CD4-positive, alpha-beta T cell treated with Interleukin-1 beta for 1 hour (primary cell): Measurements from ENCODE around the gene USH1G.
"Not testable (repeated sequence)": the region's sequence is repeated elsewhere in the genome, so short reads cannot be mapped to it uniquely, and the experiment has no call there.

Source experiments
- DNase-seq, 2 donors: peaks; one replicate each; pipeline ENCODE4 v3.0.0-alpha.2; 2020 to 2022

The USH1G gene

GRCh38 chr17:74873037-74873873 is 49.8 kb downstream of the USH1G start:
- peak; percentile 99 to 100 for DNase-seq

- DNase-seq: no peak
These were observed 50.6 kb downstream of the USH1G start, which contains the start of gene FDXR for GRCh38 chr17:74872313-74873036. TSS of gene FDXR (minus strand) at chr17:74872994. CDS start at chr17:74872944, 50 bp downstream.

GRCh38 chr17:74871356-74872076 is 51.5 kb downstream of the USH1G start:
- no peak for DNase-seq

GRCh38 chr17:74870512-74870911 is 52.5 kb downstream of the USH1G start:
- no peak for DNase-seq

GRCh38 chr17:74870028-74870427 is 53.0 kb downstream of the USH1G start:
- DNase-seq: not testable (repeated sequence)

GRCh38 chr17:74868908-74869255 is 54.2 kb downstream of the USH1G start:
- no peak for DNase-seq

- no peak for DNase-seq
These were observed 54.7 kb downstream of the USH1G start for GRCh38 chr17:74868251-74868907.

GRCh38 chr17:74866198-74866835 is 56.7 kb downstream of the USH1G start:
- no peak for DNase-seq
